AG10803 (cell line): Measurements from ENCODE around the gene HAPLN2.

ENCODE experiments used
- DNase-seq: peaks from one replicate; pipeline ENCODE4 v3.0.0; 2010; ENCODE audit warnings: low read depth
- H3K4me3 ChIP-seq: 2 replicates; pipeline ENCODE4 v1.5.1; 2011; ENCODE audit warnings: mild to moderate bottlenecking, low read length, control low read depth
- CTCF ChIP-seq: conservative IDR thresholded peaks from 2 replicates; pipeline ENCODE4 v1.5.1; 2011; ENCODE audit warnings: mild to moderate bottlenecking, low read length, control low read depth, inconsistent platforms

The HAPLN2 gene

GRCh38 chr1:156646738-156647211 lies 27.6 kb downstream of the HAPLN2 start:
- TF ChIP-seq CTCF, result no peak
- H3K4me3 ChIP-seq, result no peak overlapping the region
- no peak for DNase-seq

- TF ChIP-seq CTCF, result no peak
- DNase-seq, result no peak
- no peak overlapping the region for H3K4me3 ChIP-seq
Observed at GRCh38 chr1:156647351-156647750, 28.1 kb downstream of the HAPLN2 start.

DNA sequence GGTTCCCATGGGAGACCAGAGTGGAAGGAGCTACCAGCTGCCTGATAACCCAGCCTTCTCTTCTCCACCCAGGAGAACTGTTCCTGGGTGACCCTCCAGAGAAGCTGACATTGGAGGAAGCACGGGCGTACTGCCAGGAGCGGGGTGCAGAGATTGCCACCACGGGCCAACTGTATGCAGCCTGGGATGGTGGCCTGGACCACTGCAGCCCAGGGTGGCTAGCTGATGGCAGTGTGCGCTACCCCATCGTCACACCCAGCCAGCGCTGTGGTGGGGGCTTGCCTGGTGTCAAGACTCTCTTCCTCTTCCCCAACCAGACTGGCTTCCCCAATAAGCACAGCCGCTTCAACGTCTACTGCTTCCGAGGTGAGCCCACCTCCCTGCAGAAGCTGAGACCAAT lies 29.3 kb downstream of the HAPLN2 start:
- no peak for DNase-seq
- H3K4me3 ChIP-seq, result no peak overlapping the region
- no peak for TF ChIP-seq CTCF

DNA sequence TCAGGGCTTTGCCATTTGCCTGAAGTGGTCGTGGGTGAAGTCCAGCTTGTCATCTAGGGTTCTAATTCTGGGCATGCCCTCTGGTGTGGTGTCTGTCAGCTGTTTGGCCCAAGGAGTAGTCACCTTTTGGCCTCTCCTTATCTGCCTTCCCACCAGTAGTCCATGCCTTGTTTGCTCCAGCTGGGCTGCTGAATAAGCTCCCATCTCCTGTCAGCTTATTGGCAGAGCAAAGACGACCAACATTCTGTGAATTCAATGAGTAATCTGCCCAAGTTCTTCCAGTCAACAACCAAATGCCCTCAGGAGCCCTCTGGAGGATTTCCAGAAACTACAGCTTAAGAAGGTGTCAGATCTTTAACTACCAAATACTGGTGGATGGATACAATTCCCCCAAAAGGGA lies 29.7 kb downstream of the HAPLN2 start:
- no peak overlapping the region for H3K4me3 ChIP-seq
- DNase-seq, result no peak
- TF ChIP-seq CTCF, result no peak

GRCh38 chr1:156652131-156652991 lies 33.1 kb downstream of the HAPLN2 start:
- no peak for TF ChIP-seq CTCF
- DNase-seq, result peak; percentile 18
- no peak overlapping the region for H3K4me3 ChIP-seq

- no peak overlapping the region for H3K4me3 ChIP-seq
- no peak for TF ChIP-seq CTCF
- DNase-seq, result no peak
Observed at GRCh38 chr1:156652992-156653355, 33.8 kb downstream of the HAPLN2 start.

- no peak for TF ChIP-seq CTCF
- H3K4me3 ChIP-seq, result no peak overlapping the region
- no peak for DNase-seq
Observed at GRCh38 chr1:156654700-156655099, 35.5 kb downstream of the HAPLN2 start.
